Colon (tissue), 2 donors: ENCODE measurements around the gene MICAL3.

Experiments
- FAIRE-seq: peaks from 2 replicates; lab custom pipeline; 2012; peaks lifted over from hg19 to GRCh38; lab: Jason Lieb, UNC
- donor health status: control.
- donor health status: control.

The MICAL3 gene

DNA sequence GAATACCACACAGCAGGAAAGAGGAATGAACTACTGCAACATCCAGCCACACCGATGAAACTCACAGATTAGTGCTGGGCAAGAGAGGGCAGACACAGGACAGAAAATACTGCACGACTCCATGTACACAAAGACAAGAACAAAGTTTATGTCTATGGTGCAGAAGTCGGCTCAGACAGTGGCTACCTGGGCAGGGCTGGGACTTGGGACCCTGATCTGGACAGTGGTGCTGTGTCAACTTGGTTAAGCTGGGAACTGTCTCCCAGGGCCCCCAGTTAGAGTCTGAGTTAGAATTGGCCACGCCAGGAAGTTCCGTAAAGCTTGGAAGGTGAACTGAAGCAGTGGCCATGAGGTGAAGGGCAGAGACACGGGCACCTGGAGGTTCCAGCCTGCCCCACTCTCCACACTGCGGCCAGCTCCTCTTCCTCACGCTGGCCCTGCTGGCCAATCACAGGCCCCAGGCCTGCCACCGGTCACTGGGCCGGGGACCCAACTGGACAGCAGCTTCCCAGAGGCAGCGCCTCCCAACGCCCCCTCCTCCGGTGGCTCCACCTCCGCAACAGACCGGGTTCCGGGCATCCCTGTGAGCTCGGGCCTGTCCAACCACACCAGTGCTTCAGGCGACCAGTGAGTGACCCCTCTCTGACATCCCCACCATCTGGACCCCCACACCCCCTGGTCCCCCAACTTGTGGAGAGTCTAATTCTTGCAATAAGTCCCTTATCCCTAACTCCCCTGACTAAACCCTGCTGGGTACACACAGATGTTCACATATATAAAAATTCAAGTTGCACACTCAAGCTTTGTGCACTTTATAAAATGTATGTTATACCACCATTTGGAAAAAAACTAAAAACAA, 93.7 kb downstream of the MICAL3 start:
- no peak for FAIRE-seq

DNA sequence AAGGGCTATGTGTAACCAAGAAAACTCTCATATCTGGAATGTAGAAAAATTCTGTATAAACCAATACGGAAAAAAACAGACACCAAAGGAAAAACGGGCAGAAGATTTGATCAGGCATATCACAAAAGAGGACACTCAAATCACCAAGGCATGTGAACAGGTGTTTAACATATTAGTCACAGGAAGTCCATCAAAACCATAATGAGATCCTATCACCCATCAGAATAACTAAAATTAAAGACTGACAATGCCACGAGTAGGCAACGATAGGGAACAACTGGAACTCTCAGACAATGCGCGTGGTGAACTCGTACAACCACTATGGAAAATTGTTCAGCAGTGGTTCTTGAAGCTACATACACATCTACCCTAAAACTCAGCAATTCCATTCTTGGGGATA, 94.5 kb downstream of the MICAL3 start:
- no peak for FAIRE-seq

DNA sequence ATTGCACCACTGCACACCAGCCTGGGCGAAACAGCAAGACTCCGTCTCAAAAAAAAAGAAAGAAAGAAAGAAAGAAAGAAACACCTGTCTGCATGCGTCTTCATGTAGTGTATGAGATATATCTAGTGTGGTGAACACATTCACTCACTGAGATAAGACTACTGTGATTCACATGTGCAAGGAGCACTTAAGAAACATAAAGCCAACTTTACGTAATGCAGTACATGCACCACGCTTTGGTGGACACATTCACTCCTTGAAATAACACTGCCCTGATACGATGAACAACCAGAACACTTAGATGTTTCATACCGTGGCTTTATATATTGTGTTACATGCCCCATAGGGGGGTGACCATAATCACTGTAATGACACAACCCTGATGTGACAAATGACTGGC, 96.0 kb downstream of the MICAL3 start:
- no peak for FAIRE-seq

DNA sequence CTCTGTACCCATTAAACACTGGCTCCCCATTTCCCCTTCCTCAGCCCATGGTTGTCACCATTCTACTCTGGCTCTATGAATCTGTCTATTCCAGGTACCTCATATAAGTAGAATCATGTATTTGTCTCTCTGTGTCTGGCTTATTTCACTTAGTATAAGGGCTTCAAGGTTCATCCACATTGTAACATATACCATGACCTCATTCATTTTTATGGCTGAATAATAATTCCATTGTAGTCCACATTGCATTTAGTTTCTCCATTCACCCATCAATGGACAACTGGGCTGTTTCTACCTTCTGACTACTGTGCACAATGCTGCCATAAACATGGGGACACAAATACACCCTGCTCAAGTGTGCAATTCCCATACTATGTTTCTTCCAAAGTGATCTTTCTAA, 97.3 kb downstream of the MICAL3 start:
- no peak for FAIRE-seq

DNA sequence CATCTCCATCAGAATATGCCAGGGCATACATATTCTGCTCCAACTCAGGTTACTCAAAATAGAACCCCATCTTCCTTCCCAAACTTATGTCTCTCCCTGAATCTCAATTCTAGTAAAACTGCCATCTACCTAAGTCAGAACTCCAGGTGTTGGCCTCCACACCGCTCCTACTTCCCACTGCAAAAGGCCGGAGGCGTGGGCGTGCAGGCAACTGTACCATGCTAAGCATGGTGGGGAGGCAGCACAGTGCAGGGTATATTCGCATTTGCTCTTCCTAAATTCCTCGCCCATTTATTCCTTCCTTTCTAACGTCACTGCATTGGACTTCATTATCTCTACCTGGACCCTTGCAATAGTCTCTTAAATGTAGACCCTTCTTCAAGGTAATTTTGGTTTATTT, 97.8 kb downstream of the MICAL3 start:
- FAIRE-seq = no peak

DNA sequence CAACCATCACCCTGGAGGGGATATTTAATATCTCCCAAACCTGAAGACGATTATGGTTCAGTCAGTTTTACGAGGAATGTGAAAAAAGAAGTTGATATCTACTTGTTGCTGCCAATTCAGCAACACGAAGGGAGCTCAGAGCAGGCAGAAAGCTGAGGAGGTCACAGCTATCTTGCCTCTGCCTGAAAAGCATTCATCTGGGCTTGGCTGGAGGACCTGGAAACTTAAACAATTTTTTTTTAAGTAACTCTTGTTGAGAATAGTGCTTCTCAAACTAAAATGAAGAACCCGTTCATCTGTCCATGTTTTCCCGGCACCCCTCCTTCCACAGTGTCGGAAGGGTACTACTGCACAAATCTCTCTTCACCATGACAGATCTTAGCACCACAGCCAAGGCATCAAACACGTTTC, 98.9 kb downstream of the MICAL3 start:
- no peak for FAIRE-seq

DNA sequence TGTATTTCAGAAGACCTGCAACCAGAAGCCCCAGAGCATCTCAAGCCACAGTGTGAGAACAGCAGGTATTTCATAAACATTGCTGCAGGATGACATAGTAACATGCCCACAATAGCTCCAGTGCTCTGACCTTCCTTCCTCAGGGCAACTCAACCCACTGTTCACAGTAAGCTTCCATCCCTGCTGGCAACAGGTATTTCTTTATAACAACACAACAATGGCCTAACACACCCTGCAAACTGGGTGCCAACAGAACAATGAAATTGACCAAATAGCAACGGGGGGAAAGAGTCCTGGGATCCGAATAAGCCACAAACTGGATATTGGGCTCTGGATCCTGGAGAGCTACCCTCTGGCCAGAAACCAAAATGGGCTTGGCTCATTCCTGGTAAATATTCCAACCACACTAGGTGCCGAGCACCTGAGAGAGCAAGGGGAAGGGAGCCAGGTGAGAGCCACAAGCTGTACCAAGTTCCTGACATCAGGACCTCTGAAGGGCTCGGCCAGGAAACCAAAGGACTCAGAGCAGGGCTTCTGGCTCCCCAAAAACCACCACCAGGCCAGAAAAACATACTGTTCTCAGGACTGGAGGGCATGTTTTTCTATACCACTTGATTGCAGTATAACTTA, 99.5 kb downstream of the MICAL3 start:
- FAIRE-seq = no peak

DNA sequence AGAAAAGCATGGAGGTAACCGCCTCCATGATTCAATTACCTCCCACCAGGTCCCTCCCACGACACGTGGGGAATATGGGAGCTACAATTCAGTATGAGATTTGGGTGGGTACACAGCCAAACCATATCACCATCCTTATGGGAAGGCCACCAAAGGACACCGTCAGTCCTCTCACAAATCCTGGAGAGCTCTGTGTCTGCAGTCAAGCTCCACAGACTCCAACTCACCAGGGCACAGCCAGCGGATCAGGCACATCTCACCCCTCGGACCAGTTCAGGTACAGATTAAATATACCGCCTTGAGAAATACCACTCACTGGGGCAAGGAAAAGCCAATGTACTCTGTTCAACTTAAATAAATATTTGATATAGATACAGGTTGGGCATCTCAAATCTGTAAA, 100.3 kb downstream of the MICAL3 start:
- FAIRE-seq = no peak

DNA sequence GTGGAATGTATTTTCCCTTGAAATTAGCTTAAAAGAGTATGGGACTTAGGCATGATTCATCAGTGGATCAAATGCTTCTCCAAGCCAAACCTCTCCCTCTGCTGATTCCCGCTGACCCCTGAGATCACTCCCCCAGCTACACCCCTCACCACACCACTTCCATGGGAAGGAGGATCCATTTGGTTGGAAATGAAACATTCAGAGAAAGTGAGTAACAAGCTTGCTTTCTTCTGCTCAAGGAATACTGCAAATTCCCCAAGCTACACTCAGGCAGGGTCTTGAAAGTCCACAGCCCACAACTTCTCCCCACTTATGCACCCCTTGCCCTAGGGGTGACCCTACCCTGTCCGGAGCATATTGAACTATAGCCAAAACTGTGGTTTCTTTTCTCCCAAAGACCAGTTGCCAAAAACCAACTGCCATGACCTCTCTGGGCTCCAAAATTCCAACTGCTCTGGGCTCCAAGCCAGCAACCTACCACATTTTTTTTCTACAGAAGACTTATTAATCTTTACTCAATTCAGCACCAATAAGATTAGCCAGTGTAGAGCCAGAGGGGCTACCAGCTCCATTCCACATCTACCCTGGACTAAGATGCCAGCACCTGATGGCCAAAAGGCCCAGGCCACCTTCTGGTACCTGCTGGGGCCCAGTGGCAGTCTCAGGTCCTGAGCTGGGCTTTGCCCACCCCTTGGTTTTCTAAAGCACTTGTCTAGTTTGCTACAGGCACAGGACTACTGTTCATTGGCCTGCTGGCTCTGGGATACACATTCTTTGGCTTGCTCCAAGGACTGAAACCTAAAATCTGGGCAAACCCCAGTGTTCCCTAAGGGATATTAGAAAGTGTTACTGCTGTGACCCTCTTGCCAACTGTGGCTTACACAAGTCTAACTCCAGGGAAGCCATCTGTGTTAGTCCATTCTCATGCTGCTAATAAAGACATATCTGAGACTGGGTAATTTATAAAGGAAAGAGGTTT, 101.1 kb downstream of the MICAL3 start:
- FAIRE-seq = no peak

DNA sequence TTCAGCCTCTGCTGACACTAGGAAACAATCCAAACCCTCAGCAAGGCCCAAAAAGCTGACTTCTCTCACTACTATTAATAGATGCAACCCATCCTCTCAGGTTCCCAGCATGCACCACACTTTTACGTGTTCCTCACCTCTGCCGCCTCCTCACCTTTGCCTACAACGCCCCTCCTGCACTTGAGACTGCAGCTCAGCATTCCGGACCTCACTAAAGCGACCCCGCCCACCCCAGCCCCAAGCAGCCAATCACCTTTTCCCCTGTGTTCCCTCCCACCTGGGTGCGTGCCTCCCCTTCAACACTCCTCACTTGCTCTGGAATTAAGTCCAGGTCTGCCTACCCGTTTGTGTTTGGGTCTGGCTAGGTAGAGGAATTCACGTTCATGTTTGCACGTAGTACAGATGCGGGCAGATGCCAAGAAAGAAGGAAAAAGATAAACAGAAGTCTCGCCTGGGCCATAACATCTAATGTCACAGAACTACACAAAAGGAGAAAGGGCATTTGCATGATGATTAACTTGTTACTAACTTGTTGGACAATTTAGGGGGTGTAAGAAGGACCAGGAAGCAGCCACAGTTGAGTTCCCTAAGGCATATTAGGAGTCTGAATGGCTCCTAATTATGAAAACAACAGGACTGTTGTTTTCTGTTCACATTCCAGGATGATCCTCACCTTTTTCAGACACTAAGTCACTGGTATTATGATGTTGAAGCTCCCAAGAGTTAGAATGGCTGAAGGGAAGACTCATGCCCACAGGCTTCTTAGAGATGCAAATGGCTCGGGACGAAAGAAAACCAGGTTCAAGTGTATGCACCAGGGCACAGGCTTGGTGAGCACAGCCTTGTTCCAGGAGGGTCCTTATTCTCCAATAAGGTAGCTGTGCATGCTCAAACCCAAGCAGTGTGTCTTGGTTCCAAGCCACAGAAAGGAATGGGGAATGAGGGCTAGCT, 102.2 kb downstream of the MICAL3 start:
- FAIRE-seq = no peak

DNA sequence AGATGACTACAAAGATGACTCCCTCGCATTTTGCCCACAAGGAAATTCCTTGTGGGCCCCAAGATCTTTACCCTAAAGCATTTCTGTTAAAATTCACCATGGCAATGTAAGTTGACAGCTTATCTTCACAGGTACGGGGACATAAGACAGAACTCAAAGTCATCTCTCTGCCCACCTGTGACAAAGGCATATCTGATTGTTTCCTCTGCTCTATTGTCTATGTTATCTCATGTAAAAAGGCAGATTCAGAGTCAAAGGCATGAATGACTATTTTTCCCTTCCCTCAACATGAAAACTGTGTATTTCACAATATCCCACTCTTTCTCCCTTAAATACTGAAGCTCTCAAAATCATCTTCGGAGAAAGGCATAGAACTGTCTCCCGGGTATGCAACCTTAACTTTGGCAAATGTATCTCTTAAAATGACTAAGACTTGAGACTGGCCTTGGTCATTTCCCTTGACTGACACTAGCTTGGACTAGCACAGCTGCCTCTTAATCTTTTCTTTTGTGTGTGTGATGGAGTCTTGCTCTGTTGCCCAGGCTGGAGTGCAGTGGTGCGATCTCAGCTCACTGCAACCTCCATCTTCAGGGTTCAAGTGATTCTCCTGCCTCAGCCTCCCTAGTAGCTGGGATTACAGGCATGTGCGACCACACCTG, 103.2 kb downstream of the MICAL3 start:
- no peak for FAIRE-seq

DNA sequence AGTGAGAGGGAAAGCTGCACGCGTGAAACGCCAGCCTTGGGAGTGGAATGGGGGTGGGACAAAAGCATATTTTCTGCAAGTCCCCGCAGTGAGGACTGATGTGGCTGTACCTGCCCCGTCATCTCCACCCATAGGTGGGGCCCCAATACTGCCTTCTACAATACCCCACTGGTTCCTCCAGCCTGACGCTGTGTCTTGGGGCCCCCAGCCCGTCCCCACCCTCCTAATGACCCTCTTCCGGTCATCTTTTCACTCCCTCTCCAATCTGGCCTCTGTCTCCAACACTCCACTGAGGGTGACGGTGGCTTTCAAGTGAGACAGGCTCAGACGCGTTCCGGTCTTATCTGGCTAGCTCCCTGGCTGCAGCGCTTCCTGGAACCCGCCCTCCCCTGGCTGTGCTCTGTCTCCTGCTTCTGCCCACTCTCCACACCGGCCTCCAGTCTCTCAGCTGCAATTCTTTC, 104.2 kb downstream of the MICAL3 start:
- FAIRE-seq = no peak

DNA sequence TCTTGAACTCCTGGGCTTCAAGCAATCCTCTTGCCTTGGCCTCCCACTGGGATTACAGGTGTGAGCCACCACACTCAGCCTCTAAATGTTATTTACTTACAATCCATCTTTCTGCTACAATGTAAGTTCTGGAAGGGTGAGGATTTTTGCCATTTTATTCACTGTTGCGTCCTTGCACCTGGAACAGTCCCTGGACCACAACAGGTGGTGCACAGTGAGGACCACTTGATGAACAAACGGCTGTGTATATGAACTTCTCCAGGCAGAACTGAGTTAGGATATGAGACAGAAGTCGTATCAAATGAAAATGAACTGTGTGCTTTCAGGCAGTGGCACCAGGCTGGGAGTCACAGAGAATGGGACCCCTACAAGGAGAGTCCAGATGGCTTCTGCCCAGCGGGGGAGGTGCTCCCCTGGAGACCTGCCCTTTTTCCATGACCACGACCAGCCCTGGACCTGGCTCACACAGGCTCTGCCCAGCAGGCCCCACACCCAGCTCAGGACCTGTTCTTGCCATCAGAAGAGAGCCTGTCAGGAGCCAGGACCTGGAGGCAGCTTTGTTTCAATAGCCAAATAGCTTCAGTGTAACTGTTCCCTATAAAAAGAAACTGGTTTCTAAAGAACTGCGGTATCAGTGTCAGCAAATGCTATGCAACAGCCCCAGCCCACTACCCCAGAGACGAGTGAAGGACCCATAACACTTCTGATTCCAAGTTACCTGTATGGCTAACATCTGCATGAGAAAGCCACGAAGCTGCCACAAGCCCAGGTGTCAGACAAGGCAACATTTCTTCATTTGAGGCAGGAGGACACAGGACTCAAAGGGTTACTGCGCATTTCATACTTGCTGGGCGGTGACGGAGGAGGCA, 104.9 kb downstream of the MICAL3 start:
- FAIRE-seq = no peak

DNA sequence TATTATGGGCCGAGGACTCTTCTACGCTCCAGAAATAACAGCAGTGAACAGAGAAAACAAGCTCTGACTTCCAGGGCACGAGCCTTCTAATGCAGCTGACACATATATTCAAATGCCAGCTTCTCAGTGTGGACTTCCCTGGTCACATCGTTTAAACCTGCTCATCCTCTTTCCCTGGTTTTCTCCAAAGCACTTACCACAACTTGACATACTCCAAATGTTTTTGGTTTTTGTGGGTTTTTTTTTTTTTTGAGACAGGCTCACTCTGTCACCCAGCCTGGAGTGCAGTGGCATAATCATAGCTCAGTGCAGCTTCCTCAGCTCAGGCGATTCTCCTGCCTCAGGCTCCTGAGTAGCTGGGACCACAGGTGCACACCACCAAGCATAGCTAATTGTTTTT, 105.5 kb downstream of the MICAL3 start:
- no peak for FAIRE-seq

DNA sequence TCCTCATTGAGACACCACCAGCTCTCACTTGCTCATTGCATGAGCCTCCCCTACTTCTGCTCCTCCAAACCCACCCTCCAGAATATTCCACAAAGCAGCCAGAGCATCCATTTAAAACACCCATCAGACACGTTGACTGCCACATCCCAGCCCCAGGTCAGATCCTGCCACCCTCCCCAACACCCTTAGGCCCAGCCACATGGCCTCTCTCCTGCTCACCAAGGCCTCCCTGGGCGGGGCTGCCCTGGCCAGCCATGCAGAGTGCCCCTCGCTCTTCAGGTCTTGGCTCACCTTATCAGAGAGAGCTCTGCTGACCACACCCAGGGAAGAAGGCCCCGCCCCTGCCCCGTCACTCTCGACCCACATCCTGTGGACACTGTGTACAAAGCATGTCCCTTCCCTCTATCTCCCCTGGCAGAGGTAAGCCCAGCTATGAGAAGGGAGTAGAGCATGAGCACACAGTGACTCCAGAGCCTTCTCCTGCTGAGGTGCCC, 106.8 kb downstream of the MICAL3 start:
- no peak for FAIRE-seq

DNA sequence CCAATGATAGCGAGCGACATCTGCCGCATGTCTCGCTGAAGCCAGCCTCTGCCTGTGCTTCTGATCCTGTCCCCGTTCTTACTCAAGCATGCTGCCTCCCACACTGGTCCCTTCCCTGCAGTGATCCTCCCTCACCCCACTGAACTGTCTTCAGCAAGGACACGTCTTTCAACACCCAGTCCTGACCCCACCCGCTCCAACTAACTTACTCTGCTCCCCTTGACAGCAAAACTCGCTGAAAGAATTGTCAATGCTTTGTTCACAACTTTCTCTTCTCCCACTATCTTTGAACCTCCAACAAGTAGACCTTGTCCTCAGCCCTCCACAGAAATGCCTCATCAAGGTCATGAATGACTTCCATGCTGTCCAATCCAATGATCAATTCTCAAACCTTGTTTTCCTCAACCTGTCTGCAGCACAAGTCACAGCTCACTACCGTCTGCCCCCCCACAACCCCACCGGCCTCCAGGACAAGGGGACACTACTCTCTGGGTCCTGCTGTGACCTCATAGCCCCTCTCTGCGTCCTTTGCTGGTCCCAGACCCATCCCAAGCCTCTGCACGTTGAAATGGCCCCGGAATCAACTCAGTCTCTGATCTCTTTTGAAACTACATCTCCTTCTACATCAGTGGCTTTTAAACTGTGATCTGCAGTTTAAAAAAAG, 108.0 kb downstream of the MICAL3 start:
- no peak for FAIRE-seq

DNA sequence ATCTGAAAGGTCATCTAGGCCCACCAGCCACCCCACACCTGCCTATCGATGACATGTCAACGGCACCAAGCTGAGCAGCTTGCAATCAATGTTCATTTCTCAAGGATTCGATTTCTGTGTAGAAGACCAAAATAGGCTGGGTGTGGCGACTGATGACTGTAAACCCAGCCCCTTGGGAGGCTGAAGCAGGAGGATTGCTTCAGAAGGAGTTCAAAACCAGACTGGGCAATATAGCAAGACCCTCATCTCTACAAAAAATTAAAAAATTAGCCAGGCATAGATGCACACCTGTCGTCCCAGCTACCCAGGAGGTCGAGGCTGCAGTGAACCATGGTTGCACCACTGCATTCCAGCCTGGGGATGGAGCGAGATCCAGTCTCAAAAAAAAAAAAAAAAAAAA, 108.7 kb downstream of the MICAL3 start:
- no peak for FAIRE-seq

DNA sequence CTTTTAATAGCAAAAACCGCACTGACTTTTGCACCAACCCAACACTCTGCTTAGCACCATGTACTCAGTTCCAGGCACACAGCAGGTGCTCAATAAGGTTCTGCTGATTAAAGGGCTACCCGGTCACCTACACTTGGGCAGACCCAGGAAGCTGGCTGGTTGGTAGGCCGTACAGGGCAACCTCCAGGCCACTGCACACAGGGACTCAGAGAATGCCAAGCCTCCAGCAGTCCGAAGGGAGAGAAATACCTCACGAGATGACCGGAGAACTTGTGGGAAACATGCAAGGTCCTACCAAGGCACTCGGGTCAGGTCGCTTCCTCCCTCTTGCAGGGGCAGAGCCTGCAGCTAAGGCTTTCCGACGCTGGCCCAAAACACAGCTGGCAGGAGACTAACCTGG, 109.2 kb downstream of the MICAL3 start:
- no peak for FAIRE-seq

DNA sequence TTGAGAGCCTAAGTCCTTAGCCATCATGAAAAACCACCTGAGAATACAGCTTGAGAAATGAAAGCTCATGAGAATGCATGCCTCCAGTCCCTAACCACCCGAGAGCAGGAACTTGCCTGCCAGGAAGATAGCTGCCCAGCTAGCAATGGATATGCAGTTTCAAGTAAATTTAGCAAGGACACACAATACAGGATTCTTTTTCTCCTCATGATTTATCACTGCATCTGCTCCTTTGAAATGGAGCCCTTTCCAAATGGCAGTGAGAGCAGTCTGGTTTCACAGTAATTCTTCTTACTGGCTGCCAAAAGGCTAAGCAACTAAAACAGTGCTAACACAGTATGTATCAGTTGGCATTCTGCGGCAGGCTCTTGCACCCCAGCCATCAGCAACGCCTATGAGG, 109.9 kb downstream of the MICAL3 start:
- FAIRE-seq = no peak
